IPS DF 4.7 (cell line): ENCODE measurements around the gene TIAL1.
"Not testable (repeated sequence)": the region's sequence is repeated elsewhere in the genome, so short reads cannot be mapped to it uniquely, and the experiment has no call there.

ENCODE experiments used
- DNase-seq: peaks from one replicate; pipeline ENCODE4 v3.0.0-alpha.2; 2013; ENCODE audit warnings: low spot score; ENCODE audit errors: extremely low read depth

Gene TIAL1

GRCh38 chr10:119596537-119597404 is at the start of gene TIAL1:
TSS of gene TIAL1 (minus strand) at chr10:119596964. CDS start at chr10:119596465, 499 bp downstream.
- DNase-seq = peak; percentile 99

GRCh38 chr10:119644994-119645393 is 48.2 kb upstream of the TIAL1 start:
- no peak for DNase-seq

- no peak for DNase-seq
Measured at GRCh38 chr10:119644205-119644814, 47.5 kb upstream of the TIAL1 start.

- DNase-seq = no peak
Measured at GRCh38 chr10:119643306-119644204, 46.8 kb upstream of the TIAL1 start.

- DNase-seq = no peak
Measured at GRCh38 chr10:119642556-119643111, 45.9 kb upstream of the TIAL1 start.

GRCh38 chr10:119640875-119641526 is 44.2 kb upstream of the TIAL1 start:
- no peak for DNase-seq

GRCh38 chr10:119640384-119640783 is 43.6 kb upstream of the TIAL1 start:
- no peak for DNase-seq

- DNase-seq = no peak
Measured at GRCh38 chr10:119638982-119639381, 42.2 kb upstream of the TIAL1 start.

GRCh38 chr10:119637631-119638030 is 40.9 kb upstream of the TIAL1 start:
- no peak for DNase-seq

- DNase-seq = no peak
Measured at GRCh38 chr10:119634219-119634544, 37.4 kb upstream of the TIAL1 start.

GRCh38 chr10:119633538-119634218 is 36.9 kb upstream of the TIAL1 start:
- DNase-seq = no peak

- DNase-seq = no peak
Measured at GRCh38 chr10:119630300-119630699, 33.5 kb upstream of the TIAL1 start.

- DNase-seq = no peak
Measured at GRCh38 chr10:119625570-119626280, 29.0 kb upstream of the TIAL1 start.

GRCh38 chr10:119621078-119621384 is 24.3 kb upstream of the TIAL1 start:
- DNase-seq = no peak

GRCh38 chr10:119620241-119621077 is 23.7 kb upstream of the TIAL1 start:
- no peak for DNase-seq

- DNase-seq = not testable (repeated sequence)
Measured at GRCh38 chr10:119619811-119620210, 23.0 kb upstream of the TIAL1 start.

- no peak for DNase-seq
Measured at GRCh38 chr10:119619215-119619614, 22.5 kb upstream of the TIAL1 start.

GRCh38 chr10:119616882-119617570 is 20.3 kb upstream of the TIAL1 start:
- no peak for DNase-seq

GRCh38 chr10:119614686-119615085 is 17.9 kb upstream of the TIAL1 start:
- no peak for DNase-seq
